Measurements from ENCODE around the gene PAK1.

The PAK1 gene

GRCh38 chr11:77311701-77312100 is 162.2 kb downstream of the PAK1 start:
- Histone ChIP-seq H3K4me3 (ENCODE audit: low read depth, low read length, poor library complexity, severe bottlenecking) (no peak overlapping the region), H3K36me3 (ENCODE audit: insufficient read depth, low read length) (no peaks in the 10 kb centered on the region), H3F3A (ENCODE audit: insufficient read depth, low read length) (no peaks in the 10 kb centered on the region), H3K27ac (ENCODE audit: low read depth, low read length, poor library complexity, severe bottlenecking) (no peak overlapping the region), H3K4me1 (ENCODE audit: insufficient read depth, low read length, severe bottlenecking) (no peaks in the 10 kb centered on the region), H3K9ac (ENCODE audit: low read length) (no peak overlapping the region), H3K27me3 (ENCODE audit: insufficient read depth, low read length) (no peaks in the 10 kb centered on the region), H4K20me1 (ENCODE audit: insufficient read depth, low read length) (no peaks in the 10 kb centered on the region), H2AFZ (ENCODE audit: low read length) (no peak overlapping the region), H3K79me2 (ENCODE audit: insufficient read depth, low read length) (no peaks in the 10 kb centered on the region), H3K4me2 (ENCODE audit: low read length) (no peak overlapping the region), H3K9me3 (ENCODE audit: low read length) (no peaks in the 10 kb centered on the region), H3K9me2 (ENCODE audit: low read depth, low read length) (no peaks in the 10 kb centered on the region)
- no peak for TF ChIP-seq EZH2 (IDR thresholded peaks at IDR 0.05; ENCODE audit: borderline replicate concordance, low read length)
- TF ChIP-seq CTCF (IDR thresholded peaks at IDR 0.05; ENCODE audit: low read length): no peak

GRCh38 chr11:77310721-77311120 is 163.2 kb downstream of the PAK1 start:
- Histone ChIP-seq H2AFZ (ENCODE audit: low read length) (no peak overlapping the region), H3K4me1 (ENCODE audit: insufficient read depth, low read length, severe bottlenecking) (no peaks in the 10 kb centered on the region), H3F3A (ENCODE audit: insufficient read depth, low read length) (no peaks in the 10 kb centered on the region), H4K20me1 (ENCODE audit: insufficient read depth, low read length) (no peaks in the 10 kb centered on the region), H3K9me3 (ENCODE audit: low read length) (no peaks in the 10 kb centered on the region), H3K4me2 (ENCODE audit: low read length) (no peak overlapping the region), H3K9ac (ENCODE audit: low read length) (no peak overlapping the region), H3K27me3 (ENCODE audit: insufficient read depth, low read length) (no peaks in the 10 kb centered on the region), H3K4me3 (ENCODE audit: low read depth, low read length, poor library complexity, severe bottlenecking) (no peak overlapping the region), H3K27ac (ENCODE audit: low read depth, low read length, poor library complexity, severe bottlenecking) (no peak overlapping the region), H3K9me2 (ENCODE audit: low read depth, low read length) (no peaks in the 10 kb centered on the region), H3K36me3 (ENCODE audit: insufficient read depth, low read length) (no peaks in the 10 kb centered on the region), H3K79me2 (ENCODE audit: insufficient read depth, low read length) (no peaks in the 10 kb centered on the region)
- TF ChIP-seq EZH2 (IDR thresholded peaks at IDR 0.05; ENCODE audit: borderline replicate concordance, low read length) (no peak), CTCF (IDR thresholded peaks at IDR 0.05; ENCODE audit: low read length) (no peak)

- Histone ChIP-seq H3K4me3 (ENCODE audit: low read depth, low read length, poor library complexity, severe bottlenecking) (no peak overlapping the region), H2AFZ (ENCODE audit: low read length) (no peak overlapping the region), H3K27ac (ENCODE audit: low read depth, low read length, poor library complexity, severe bottlenecking) (no peak overlapping the region), H3K27me3 (ENCODE audit: insufficient read depth, low read length) (no peaks in the 10 kb centered on the region), H4K20me1 (ENCODE audit: insufficient read depth, low read length) (no peaks in the 10 kb centered on the region), H3K4me2 (ENCODE audit: low read length) (no peak overlapping the region), H3K79me2 (ENCODE audit: insufficient read depth, low read length) (no peaks in the 10 kb centered on the region), H3K9ac (ENCODE audit: low read length) (no peak overlapping the region), H3K36me3 (ENCODE audit: insufficient read depth, low read length) (no peaks in the 10 kb centered on the region), H3K9me2 (ENCODE audit: low read depth, low read length) (no peaks in the 10 kb centered on the region), H3K4me1 (ENCODE audit: insufficient read depth, low read length, severe bottlenecking) (no peaks in the 10 kb centered on the region), H3K9me3 (ENCODE audit: low read length) (no peaks in the 10 kb centered on the region), H3F3A (ENCODE audit: insufficient read depth, low read length) (no peaks in the 10 kb centered on the region)
- TF ChIP-seq EZH2 (IDR thresholded peaks at IDR 0.05; ENCODE audit: borderline replicate concordance, low read length) (no peak), CTCF (IDR thresholded peaks at IDR 0.05; ENCODE audit: low read length) (no peak)
Measured at GRCh38 chr11:77309401-77310085, 164.4 kb downstream of the PAK1 start.
